ENCODE results near the gene SDE2.
"Not testable (repeated sequence)": the region's sequence is repeated elsewhere in the genome, so short reads cannot be mapped to it uniquely, and the experiment has no call there.

The SDE2 gene

DNA sequence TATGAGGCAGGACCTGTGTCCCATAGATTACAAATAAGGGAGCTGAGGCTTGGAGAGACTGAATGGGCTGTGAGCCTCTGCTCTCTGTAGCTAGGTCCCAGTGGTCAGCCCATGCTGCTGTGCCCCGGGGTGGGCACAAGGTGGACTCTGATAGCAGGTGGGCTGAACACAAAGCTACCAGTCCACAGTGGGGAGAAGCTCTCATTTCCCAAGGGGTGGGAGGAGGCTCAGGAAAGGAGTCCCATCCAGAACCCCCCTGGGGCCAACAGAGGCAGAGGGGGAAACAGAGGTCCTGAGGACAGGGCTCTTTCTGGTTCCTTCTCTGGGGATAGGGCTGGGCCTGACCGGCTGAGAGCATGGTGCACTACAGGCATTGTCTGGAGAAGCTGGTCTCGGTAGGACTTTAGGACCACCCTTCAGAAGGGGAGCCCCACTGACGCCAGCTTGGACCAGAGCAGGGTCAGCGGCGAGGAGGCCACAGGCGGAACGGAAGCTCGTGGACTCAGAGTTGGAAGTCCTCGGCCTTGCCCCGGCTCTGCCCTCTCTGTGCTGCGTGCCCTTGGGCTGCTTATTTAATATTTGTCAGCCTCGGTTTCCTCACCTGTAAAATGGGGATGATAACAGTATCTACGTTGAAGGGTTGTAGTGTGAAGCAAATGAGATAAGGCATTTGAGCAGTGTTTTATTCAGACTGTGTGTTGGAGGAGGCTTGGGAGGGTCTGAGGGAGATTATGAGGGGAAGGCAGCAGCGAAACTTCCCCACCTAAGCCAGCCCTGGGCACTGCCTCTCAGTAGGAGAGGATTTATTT is 26.6 kb downstream of the SDE2 start:
- H3K4me1 ChIP-seq (ENCODE audit: insufficient read depth, insufficient read length) = no peaks in the 10 kb centered on the region
- H3K4me3 ChIP-seq (ENCODE audit: insufficient read length, low read depth) = no peak overlapping the region
- no peaks in the 10 kb centered on the region for H3K36me3 ChIP-seq (ENCODE audit: insufficient read depth, insufficient read length, low read length)
- H3K27me3 ChIP-seq (ENCODE audit: insufficient read depth, insufficient read length) = no peaks in the 10 kb centered on the region
- no peak for DNase-seq (ENCODE audit: low read depth, low spot score)
- no peaks in the 10 kb centered on the region; the same call in 1 of the 2 replicates for H3K9me3 ChIP-seq (ENCODE audit: insufficient read depth, low read length)
- H3K9ac ChIP-seq (ENCODE audit: insufficient read length, low read depth) = no peak overlapping the region
- TF ChIP-seq SUZ12 (IDR thresholded peaks at IDR 0.05; ENCODE audit: extremely low read depth, insufficient read depth, insufficient read length) (no peak), ZNF274 (IDR thresholded peaks at IDR 0.05; ENCODE audit: low read depth, low read length) (no peak), YY1 (IDR thresholded peaks at IDR 0.05; ENCODE audit: insufficient read depth, insufficient read length) (no peak)

DNA sequence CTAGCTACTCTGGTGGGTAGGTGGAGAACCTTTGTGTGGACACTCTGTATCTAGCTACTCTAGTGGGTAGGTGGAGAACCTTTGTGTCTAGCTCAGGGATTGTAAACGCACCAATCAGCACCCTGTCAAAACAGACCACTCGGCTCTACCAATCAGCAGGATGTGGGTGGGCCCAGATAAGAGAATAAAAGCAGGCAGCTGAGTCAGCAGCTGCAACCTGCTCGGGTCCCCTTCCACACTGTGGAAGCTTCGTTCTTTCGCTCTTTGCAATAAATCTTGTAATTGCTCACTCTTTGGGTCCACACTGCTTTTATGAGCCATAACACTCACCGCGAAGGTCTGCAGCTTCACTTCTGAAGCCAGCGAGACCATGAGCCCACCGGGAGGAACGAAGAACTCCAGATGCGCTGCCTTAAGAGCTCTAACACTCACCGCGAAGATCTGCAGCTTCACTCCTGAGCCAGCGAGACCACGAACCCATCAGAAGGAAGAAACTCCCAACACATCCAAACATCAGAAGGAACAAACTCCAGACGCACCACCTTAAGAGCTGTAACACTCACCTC is 28.5 kb downstream of the SDE2 start:
- not testable (repeated sequence) for H3K9ac ChIP-seq (ENCODE audit: insufficient read length, low read depth); H3K27me3 ChIP-seq (ENCODE audit: insufficient read depth, insufficient read length); H3K4me3 ChIP-seq (ENCODE audit: insufficient read length, low read depth); H3K4me1 ChIP-seq (ENCODE audit: insufficient read depth, insufficient read length); H3K36me3 ChIP-seq (ENCODE audit: insufficient read depth, insufficient read length, low read length); H3K9me3 ChIP-seq (ENCODE audit: insufficient read depth, low read length); DNase-seq (ENCODE audit: low read depth, low spot score)

DNA sequence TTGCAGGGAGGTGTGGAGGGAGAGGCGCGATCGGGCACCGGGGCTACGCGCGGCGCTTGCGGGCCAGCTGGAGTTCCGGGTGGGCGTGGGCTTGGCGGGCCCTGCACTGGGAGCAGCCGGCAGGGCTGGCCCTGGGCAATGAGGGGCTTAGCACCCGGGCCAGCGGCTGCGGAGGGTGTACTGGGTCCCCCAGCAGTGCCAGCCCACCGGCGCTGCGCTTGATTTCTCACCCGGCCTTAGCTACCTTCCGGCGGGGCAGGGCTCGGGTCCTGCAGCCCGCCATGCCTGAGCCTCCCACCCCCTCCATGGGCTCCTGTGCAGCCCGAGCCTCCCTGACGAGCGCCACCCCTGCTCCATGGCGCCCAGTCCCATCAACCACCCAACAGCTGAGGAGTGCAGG is 29.4 kb downstream of the SDE2 start:
- H3K27me3 ChIP-seq (ENCODE audit: insufficient read depth, insufficient read length); H3K9me3 ChIP-seq (ENCODE audit: insufficient read depth, low read length); DNase-seq (ENCODE audit: low read depth, low spot score); H3K36me3 ChIP-seq (ENCODE audit: insufficient read depth, insufficient read length, low read length); H3K4me3 ChIP-seq (ENCODE audit: insufficient read length, low read depth); H3K4me1 ChIP-seq (ENCODE audit: insufficient read depth, insufficient read length); H3K9ac ChIP-seq (ENCODE audit: insufficient read length, low read depth): not testable (repeated sequence)

DNA sequence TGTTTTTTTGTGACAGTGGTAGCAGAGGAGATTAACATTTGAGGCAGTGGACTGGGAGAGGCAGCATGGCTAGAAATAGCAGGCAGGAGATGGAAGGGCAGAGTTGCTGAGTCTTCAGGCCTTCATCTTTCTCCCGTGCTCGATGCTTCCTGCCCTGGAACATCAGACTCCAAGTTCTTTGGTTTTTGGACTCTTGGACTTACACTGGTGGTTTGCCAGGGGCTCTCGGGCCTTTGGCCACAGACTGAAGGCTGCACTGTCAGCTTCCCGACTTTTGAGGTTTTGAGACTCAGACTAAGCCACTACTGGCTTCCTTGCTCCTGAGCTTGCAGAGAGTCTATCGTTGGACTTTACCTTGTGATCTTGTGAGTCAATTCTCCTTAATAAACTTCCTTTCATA is 33.9 kb downstream of the SDE2 start:
- H3K4me3 ChIP-seq (ENCODE audit: insufficient read length, low read depth) = no peak overlapping the region
- TF ChIP-seq SUZ12 (IDR thresholded peaks at IDR 0.05; ENCODE audit: extremely low read depth, insufficient read depth, insufficient read length) (no peak), ZNF274 (IDR thresholded peaks at IDR 0.05; ENCODE audit: low read depth, low read length) (no peak)
- no peaks in the 10 kb centered on the region; the same call in 1 of the 2 replicates for H3K9me3 ChIP-seq (ENCODE audit: insufficient read depth, low read length)
- no peak for DNase-seq (ENCODE audit: low read depth, low spot score)
- peaks cover 5% of the 10 kb centered on the region for H3K27me3 ChIP-seq (ENCODE audit: insufficient read depth, insufficient read length)
- no peaks in the 10 kb centered on the region for H3K4me1 ChIP-seq (ENCODE audit: insufficient read depth, insufficient read length)
- no peaks in the 10 kb centered on the region for H3K36me3 ChIP-seq (ENCODE audit: insufficient read depth, insufficient read length, low read length)
- no peak overlapping the region for H3K9ac ChIP-seq (ENCODE audit: insufficient read length, low read depth)

DNA sequence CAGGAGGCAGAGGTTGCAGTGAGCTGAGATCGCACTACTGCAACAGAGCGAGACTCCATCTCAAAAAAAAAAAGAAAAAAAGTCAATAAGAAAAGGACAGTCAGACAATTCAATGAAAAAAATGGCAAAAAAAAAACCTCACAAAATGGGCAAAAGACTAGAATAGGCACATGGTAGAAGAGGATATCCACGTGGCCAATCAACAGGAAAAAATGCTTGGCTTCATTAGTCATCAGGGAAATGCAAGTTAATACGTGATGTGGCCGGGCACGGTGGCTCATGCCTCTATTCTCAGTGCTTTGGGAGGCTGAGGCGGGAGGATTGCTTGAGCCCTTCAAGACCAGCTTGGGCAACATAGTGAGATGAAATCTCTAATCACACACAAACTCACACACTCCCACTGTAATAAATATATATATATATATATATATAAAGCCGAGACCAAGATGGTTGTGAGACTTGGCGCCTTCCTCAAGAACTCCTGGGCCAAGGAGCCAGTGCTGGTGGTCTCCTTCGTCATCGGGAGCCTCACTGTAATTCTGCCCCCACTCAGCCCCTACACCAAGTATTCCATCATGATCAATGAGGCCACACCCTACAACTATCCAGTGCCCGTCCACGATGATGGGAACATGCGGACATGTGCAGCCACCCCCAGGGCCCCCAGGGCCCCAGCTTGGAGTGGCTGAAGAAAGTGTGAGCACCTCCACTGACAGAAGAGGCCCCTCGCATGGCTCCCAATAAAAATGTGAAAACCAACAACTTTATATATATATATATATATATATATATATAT is 35.2 kb downstream of the SDE2 start:
- Histone ChIP-seq H3K4me1 (ENCODE audit: insufficient read depth, insufficient read length) (no peaks in the 10 kb centered on the region), H3K9ac (ENCODE audit: insufficient read length, low read depth) (no peak overlapping the region), H3K36me3 (ENCODE audit: insufficient read depth, insufficient read length, low read length) (no peaks in the 10 kb centered on the region), H3K27me3 (ENCODE audit: insufficient read depth, insufficient read length) (peaks cover 5% of the 10 kb centered on the region), H3K4me3 (ENCODE audit: insufficient read length, low read depth) (no peak overlapping the region), H3K9me3 (ENCODE audit: insufficient read depth, low read length) (no peaks in the 10 kb centered on the region)
- no peak for DNase-seq (ENCODE audit: low read depth, low spot score)
- no peak for TF ChIP-seq SUZ12 (IDR thresholded peaks at IDR 0.05; ENCODE audit: extremely low read depth, insufficient read depth, insufficient read length)
- TF ChIP-seq YY1 (IDR thresholded peaks at IDR 0.05; ENCODE audit: insufficient read depth, insufficient read length) = no peak
- TF ChIP-seq ZNF274 (IDR thresholded peaks at IDR 0.05; ENCODE audit: low read depth, low read length) = no peak

DNA sequence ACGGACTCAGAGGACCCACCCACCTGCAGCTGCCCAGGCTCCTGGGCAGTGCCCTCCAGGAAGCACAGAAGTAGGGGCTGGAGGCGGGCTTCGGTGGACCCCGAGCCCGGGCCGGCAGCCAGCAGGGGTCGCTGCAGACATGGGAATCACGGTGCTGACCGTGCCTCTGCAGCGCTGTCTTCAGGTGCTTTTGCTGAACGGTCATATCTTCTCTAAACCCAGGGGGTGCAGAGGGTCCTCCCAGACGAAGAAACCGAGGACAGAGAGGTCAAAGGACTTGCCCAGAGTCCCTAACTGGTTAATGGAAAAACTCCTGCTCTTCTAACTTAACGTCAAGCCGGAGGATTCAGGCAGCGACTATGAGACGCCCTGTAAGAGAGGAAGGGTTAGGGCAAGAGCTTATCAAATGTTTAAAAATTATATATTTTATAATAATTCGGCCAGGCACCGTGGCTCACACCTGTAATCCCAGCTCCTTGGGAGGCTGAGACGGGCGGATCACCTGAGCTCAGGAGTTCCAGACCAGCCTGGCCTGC is 36.6 kb downstream of the SDE2 start:
- Histone ChIP-seq H3K4me3 (ENCODE audit: insufficient read length, low read depth) (no peak overlapping the region), H3K9me3 (ENCODE audit: insufficient read depth, low read length) (no peaks in the 10 kb centered on the region), H3K36me3 (ENCODE audit: insufficient read depth, insufficient read length, low read length) (no peaks in the 10 kb centered on the region), H3K27me3 (ENCODE audit: insufficient read depth, insufficient read length) (peaks cover 5% of the 10 kb centered on the region), H3K4me1 (ENCODE audit: insufficient read depth, insufficient read length) (no peaks in the 10 kb centered on the region), H3K9ac (ENCODE audit: insufficient read length, low read depth) (no peak overlapping the region)
- no peak for TF ChIP-seq SUZ12 (IDR thresholded peaks at IDR 0.05; ENCODE audit: extremely low read depth, insufficient read depth, insufficient read length)
- TF ChIP-seq YY1 (IDR thresholded peaks at IDR 0.05; ENCODE audit: insufficient read depth, insufficient read length) = no peak
- TF ChIP-seq ZNF274 (IDR thresholded peaks at IDR 0.05; ENCODE audit: low read depth, low read length) = no peak
- peak; percentile 68 for DNase-seq (ENCODE audit: low read depth, low spot score)

DNA sequence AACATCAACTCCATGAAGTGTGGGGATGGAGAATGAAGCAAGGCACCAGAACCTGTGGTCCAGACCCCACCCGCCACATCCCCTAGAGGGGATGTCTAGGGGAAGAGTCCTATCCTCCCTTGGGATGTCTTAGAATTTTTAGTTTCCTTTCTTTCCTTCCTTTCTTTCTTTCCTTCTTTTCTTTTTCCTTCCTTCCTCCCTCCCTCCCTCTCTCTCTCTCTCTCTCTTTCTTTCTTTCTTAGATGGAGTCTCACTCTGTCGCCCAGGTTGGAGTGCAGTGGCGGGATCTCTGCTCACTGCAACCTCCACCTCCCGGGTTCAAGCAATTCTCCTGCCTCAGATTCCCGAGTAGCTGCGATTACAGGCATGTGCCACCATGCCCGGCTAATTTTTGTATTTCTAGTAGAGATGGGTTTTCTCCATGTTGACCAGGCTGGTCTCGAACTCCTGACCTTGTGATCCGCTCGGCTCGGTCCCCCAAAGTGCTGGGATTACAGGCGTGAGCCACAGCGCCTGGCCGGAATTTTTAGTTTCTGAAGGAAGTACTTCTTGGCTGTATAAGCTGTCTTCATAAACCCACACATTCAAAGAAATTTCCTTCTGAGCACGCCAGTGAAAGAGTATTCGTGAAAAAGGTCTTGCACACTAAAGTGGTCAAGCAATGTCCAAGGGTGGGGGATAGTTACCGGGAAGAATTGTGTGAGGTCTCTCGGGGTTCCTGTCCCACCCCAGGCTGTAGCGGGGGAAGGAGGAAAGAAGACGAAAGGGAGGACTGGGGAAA is 37.3 kb downstream of the SDE2 start:
- Histone ChIP-seq H3K9ac (ENCODE audit: insufficient read length, low read depth) (no peak overlapping the region), H3K36me3 (ENCODE audit: insufficient read depth, insufficient read length, low read length) (no peaks in the 10 kb centered on the region), H3K9me3 (ENCODE audit: insufficient read depth, low read length) (no peaks in the 10 kb centered on the region), H3K4me3 (ENCODE audit: insufficient read length, low read depth) (no peak overlapping the region), H3K27me3 (ENCODE audit: insufficient read depth, insufficient read length) (peaks cover 5% of the 10 kb centered on the region), H3K4me1 (ENCODE audit: insufficient read depth, insufficient read length) (no peaks in the 10 kb centered on the region)
- TF ChIP-seq ZNF274 (IDR thresholded peaks at IDR 0.05; ENCODE audit: low read depth, low read length) = no peak
- TF ChIP-seq SUZ12 (IDR thresholded peaks at IDR 0.05; ENCODE audit: extremely low read depth, insufficient read depth, insufficient read length) = no peak
- no peak for TF ChIP-seq YY1 (IDR thresholded peaks at IDR 0.05; ENCODE audit: insufficient read depth, insufficient read length)
- no peak for DNase-seq (ENCODE audit: low read depth, low spot score)

Measured in NT2/D1 (cell line).